ENCODE data around the gene SGSM2.

Gene SGSM2

GRCh38 chr17:2357237-2357636, 19.9 kb downstream of the SGSM2 start:
- Histone ChIP-seq H3K9ac (ENCODE audit: low read length) (no peak overlapping the region), H2AFZ (ENCODE audit: low read depth, low read length, severe bottlenecking) (no peak overlapping the region), H3K79me2 (ENCODE audit: insufficient read depth, low read length) (no peaks in the 10 kb centered on the region), H3K27me3 (ENCODE audit: low read length) (no peaks in the 10 kb centered on the region), H3K27ac (ENCODE audit: low read depth, low read length) (no peak overlapping the region), H3K4me2 (ENCODE audit: low read depth, low read length, poor library complexity, severe bottlenecking) (no peak overlapping the region), H3K9me2 (replicated peaks; ENCODE audit: insufficient read depth, low read length) (no peaks in the 10 kb centered on the region), H3K4me3 (ENCODE audit: insufficient read depth, low read length, poor library complexity, severe bottlenecking) (no peak overlapping the region), H3F3A (ENCODE audit: insufficient read depth) (no peaks in the 10 kb centered on the region), H4K20me1 (ENCODE audit: low read depth, low read length) (no peaks in the 10 kb centered on the region), H3K36me3 (ENCODE audit: low read length) (no peaks in the 10 kb centered on the region), H3K9me3 (ENCODE audit: insufficient read depth, low read length) (no peaks in the 10 kb centered on the region)
- no peak for TF ChIP-seq EZH2phosphoT487 (conservative IDR thresholded peaks at IDR 0.05; ENCODE audit: low read length)
- no peak for TF ChIP-seq CTCF (IDR thresholded peaks at IDR 0.05; ENCODE audit: insufficient read depth, low read length, poor library complexity, severe bottlenecking)

DNA sequence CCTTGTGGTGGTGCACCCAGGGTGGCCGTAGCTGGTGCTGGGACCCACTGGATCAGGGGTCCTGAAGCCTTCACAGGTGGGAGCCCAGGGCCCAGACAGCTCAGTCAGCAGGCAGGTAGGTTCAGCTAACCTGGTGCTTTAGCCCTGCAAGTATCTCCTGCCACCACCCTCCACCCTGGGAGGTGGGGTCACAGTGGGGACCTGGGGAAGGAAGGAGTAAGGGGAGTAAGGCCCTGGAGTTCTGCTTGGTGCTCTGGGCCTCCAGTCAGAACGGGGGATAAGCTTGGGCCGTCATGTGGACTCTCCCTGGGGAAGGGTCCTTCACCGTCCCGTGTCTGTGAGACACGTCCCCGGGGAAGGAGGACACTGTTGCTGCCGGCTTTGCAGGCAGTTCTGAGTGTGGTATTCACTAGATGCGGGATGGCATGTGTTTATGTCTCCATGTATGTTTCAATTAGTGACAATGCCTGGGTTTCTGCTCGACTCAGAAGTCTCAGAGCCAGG, 20.7 kb downstream of the SGSM2 start:
- no peak overlapping the region for H2AFZ ChIP-seq (ENCODE audit: low read depth, low read length, severe bottlenecking)
- no peaks in the 10 kb centered on the region for H3K9me3 ChIP-seq (ENCODE audit: insufficient read depth, low read length)
- no peaks in the 10 kb centered on the region for H4K20me1 ChIP-seq (ENCODE audit: low read depth, low read length)
- no peaks in the 10 kb centered on the region for H3F3A ChIP-seq (ENCODE audit: insufficient read depth)
- H3K36me3 ChIP-seq (ENCODE audit: low read length): no peaks in the 10 kb centered on the region
- H3K4me2 ChIP-seq (ENCODE audit: low read depth, low read length, poor library complexity, severe bottlenecking): no peak overlapping the region
- H3K9ac ChIP-seq (ENCODE audit: low read length): no peak overlapping the region
- H3K9me2 ChIP-seq (replicated peaks; ENCODE audit: insufficient read depth, low read length): no peaks in the 10 kb centered on the region
- H3K79me2 ChIP-seq (ENCODE audit: insufficient read depth, low read length): no peaks in the 10 kb centered on the region
- H3K27ac ChIP-seq (ENCODE audit: low read depth, low read length): no peak overlapping the region
- TF ChIP-seq CTCF (IDR thresholded peaks at IDR 0.05; ENCODE audit: insufficient read depth, low read length, poor library complexity, severe bottlenecking) (no peak), EZH2phosphoT487 (conservative IDR thresholded peaks at IDR 0.05; ENCODE audit: low read length) (no peak)
- H3K27me3 ChIP-seq (ENCODE audit: low read length): no peaks in the 10 kb centered on the region
- H3K4me3 ChIP-seq (ENCODE audit: insufficient read depth, low read length, poor library complexity, severe bottlenecking): no peak overlapping the region

DNA sequence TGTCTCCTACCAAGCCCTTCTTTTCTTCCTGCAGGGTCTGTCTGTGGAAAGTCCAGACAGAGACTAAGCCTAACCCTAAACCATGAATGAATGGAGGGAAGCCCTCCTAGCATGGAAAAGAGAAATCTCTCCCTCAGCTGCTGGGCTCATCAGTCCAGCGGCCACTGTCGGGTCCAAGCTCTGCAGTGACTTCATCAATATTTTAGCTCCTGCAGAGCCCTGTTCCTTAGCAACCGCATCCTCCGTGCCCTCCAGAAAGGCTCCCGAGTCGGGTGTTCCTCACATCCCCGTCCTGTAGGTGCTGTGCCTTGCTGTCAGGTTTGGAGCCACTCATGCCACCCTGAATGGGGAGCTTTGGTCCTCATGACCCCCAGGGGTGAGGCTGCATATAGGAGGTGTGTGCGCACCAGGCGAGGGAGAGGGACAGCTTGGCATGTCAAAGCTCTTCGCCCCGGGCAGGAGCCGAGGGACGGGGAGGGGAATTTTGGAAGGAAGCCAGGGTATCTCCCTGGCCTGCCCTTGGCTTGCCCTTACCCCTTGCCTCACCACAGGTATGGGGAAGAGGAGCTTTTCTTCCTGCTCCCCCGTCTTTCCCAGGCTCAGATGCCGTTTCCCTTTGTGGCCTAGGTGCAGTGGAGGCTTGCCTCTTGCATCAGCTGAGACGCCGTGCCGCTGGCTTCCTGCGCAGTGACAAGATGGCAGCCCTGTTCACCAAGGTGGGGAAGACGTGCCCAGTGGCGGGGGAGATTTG, 23.9 kb downstream of the SGSM2 start:
- Histone ChIP-seq H3F3A (ENCODE audit: insufficient read depth) (no peaks in the 10 kb centered on the region), H3K4me3 (ENCODE audit: insufficient read depth, low read length, poor library complexity, severe bottlenecking) (no peak overlapping the region), H3K4me2 (ENCODE audit: low read depth, low read length, poor library complexity, severe bottlenecking) (no peak overlapping the region), H3K9me3 (ENCODE audit: insufficient read depth, low read length) (no peaks in the 10 kb centered on the region), H3K36me3 (ENCODE audit: low read length) (no peaks in the 10 kb centered on the region), H3K27ac (ENCODE audit: low read depth, low read length) (no peak overlapping the region), H3K9ac (ENCODE audit: low read length) (no peak overlapping the region), H3K79me2 (ENCODE audit: insufficient read depth, low read length) (no peaks in the 10 kb centered on the region), H3K27me3 (ENCODE audit: low read length) (no peaks in the 10 kb centered on the region), H4K20me1 (ENCODE audit: low read depth, low read length) (no peaks in the 10 kb centered on the region), H3K9me2 (replicated peaks; ENCODE audit: insufficient read depth, low read length) (no peaks in the 10 kb centered on the region), H2AFZ (ENCODE audit: low read depth, low read length, severe bottlenecking) (no peak overlapping the region)
- TF ChIP-seq CTCF (IDR thresholded peaks at IDR 0.05; ENCODE audit: insufficient read depth, low read length, poor library complexity, severe bottlenecking) (no peak), EZH2phosphoT487 (conservative IDR thresholded peaks at IDR 0.05; ENCODE audit: low read length) (no peak)
